ENCODE data around the gene RPS6KA5. TPM values are rescaled to one million over a fixed set of nuclear protein-coding genes. Genes with fewer than 3 reads are reported as not detected.

RPS6KA5 gene
- total RNA-seq, 2 donors from 2014 or later = 30.0 to 46.2 TPM

DNA sequence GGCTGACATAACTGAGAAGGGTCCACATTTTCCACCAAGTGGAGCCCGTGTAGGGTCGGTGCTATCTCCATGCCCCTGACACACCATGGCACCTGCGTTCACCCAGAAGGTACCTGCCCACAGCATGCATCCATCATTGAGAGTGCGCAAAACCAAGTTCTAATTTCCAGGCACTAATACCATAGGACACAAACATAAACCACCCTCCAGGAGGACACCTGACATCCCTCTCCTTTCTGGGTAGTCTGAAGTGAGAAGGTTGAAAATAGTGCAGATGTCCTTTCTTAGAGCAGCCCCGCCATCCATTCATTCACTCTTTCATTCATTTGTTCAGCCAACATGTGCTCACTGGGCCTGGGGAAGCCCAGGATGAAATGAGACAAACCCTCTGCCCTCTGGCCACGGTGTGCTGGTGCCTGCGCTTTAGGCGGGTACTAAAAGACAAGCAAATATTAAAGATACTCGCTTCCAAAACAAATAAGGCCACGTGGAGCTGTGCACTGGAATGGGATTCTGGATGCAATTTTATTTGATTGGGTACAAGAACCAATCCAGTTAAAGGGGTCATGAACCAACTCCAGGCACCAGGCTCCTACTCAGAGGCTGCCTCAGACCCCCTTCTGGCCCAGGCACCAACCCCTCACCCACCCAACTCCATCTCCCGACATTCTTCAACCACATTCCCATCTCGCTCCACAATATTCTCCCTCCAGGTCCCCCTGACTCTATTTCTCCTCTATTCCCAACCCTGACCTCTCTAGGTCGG lies 245.5 kb downstream of the RPS6KA5 start:
- Mint-ChIP-seq H3K4me1 (no peaks in the 10 kb centered on the region), H3K4me3 (peak overlapping the region; percentile 54), H3K27ac (no peak overlapping the region), H3K9me3 (no peaks in the 10 kb centered on the region), H3K27me3 (peaks cover 3% of the 10 kb centered on the region), H3K36me3 (ENCODE audit: low read depth) (no peaks in the 10 kb centered on the region)
- ATAC-seq (replicated peaks) = no peak

DNA sequence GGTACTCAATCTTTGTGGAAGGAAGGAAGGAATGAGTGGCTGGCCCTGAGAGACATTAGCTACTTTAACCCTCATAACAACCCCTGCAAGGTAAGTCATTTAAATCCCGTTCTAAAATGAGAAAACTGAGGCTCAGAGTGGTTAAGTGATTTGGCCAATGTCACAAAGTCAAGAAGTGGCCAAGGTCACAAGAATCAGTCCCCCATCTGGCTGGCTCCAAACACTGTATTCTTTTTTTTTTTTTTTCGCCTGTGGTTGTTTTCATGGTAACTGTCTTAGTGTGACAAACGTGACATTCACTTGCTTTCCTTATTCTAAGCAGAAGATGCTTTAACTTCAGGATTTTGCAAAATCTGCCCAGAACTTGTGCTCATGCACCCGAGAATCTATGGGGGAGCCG lies 247.0 kb downstream of the RPS6KA5 start:
- H3K27ac Mint-ChIP-seq = no peak overlapping the region

DNA sequence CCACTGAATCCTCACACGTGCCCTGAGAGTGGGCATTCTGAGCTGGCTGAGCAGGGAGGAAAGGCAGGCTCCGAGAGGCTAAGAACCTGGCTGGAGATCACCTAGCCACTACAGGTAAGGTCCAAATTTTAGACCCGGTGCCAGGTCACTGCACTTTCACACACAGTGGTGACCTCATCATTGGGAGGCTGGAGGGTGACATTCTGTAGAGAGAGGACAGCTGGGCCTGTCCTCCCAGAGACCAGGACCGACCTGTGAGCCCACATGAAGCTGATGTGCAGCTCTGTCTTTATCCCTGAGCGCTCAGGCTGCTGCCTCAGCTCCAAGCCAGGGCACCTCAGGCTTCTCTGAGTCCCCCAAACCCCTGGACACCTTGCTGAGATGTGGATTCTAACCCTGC lies 248.3 kb downstream of the RPS6KA5 start:
- Mint-ChIP-seq H3K27me3 (peaks cover 3% of the 10 kb centered on the region), H3K4me1 (no peaks in the 10 kb centered on the region), H3K27ac (no peak overlapping the region), H3K36me3 (ENCODE audit: low read depth) (no peaks in the 10 kb centered on the region), H3K4me3 (no peak overlapping the region), H3K9me3 (no peaks in the 10 kb centered on the region)
- no peak for ATAC-seq (replicated peaks)

More for the DNA sequence above, 247.0 kb downstream of the RPS6KA5 start:
- Mint-ChIP-seq H3K4me3 (no peak overlapping the region), H3K36me3 (ENCODE audit: low read depth) (no peaks in the 10 kb centered on the region), H3K9me3 (no peaks in the 10 kb centered on the region), H3K4me1 (no peaks in the 10 kb centered on the region), H3K27me3 (peaks cover 3% of the 10 kb centered on the region)
- no peak for ATAC-seq (replicated peaks)

DNA sequence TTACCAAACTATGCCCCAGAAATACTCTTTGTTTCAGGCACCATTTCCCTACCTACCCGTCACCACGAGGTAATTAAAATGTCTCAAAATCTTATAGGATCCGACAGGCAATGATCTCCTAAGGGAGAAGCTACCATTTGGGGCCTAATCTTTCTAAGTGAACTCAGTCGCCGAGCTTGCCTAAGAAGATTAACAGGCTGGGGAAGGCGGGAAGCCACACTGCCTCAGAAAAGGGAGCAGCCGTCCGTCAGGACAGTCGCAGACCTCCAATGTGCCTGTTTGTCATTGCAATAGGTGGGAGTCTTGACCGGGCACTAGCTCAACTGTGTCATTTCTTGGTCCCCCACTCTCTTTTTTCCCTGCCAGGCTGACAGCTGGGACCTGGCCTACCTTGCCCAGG lies 248.8 kb downstream of the RPS6KA5 start:
- no peak for ATAC-seq (replicated peaks)
- H3K27ac Mint-ChIP-seq = no peak overlapping the region
- no peaks in the 10 kb centered on the region for H3K36me3 Mint-ChIP-seq (ENCODE audit: low read depth)
- H3K4me1 Mint-ChIP-seq = no peaks in the 10 kb centered on the region
- no peaks in the 10 kb centered on the region for H3K9me3 Mint-ChIP-seq
- peaks cover 3% of the 10 kb centered on the region for H3K27me3 Mint-ChIP-seq
- H3K4me3 Mint-ChIP-seq = no peak overlapping the region

- no peaks in the 10 kb centered on the region for H3K9me3 Mint-ChIP-seq
- peaks cover 3% of the 10 kb centered on the region for H3K27me3 Mint-ChIP-seq
- H3K27ac Mint-ChIP-seq = no peak overlapping the region
- no peak for ATAC-seq (replicated peaks)
- no peaks in the 10 kb centered on the region for H3K4me1 Mint-ChIP-seq
- no peak overlapping the region for H3K4me3 Mint-ChIP-seq
- H3K36me3 Mint-ChIP-seq (ENCODE audit: low read depth) = no peaks in the 10 kb centered on the region
Measured at GRCh38 chr14:90810806-90811205, 249.6 kb downstream of the RPS6KA5 start.

DNA sequence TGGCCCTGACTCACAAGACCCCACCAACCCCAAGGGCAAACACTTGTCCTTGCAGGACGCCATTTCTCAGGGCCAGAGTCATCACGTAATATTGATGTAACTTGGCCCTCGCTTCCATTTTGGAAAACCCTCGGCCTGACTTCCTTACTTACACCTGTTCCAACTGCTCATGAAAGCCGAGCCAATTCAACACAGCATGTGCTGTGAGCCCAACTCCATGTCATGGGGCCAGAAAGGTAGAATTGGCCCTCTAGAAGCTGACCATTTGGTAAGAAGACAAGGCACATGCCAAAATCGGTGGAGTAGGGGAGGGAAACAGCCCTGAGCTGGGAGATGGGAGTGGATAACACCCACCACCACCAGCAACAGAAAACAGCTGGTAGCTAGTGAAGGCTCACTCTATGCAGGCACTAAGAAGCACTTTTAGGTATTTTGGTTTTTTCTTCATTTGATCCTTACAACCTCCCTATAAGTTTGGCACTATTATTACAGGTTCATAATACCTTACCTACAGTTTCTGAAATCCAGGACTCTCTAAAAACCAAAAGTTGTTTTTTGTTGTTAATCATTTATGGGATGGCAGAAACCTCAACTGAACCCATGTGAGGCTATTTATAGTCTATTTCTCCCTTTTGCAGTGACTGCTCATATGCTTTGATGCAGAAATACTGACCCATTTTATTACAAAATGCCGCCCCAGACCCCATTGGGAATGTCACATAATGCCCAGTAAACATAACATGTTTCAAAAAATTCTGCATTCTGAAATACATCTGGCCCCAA lies 250.7 kb downstream of the RPS6KA5 start:
- Mint-ChIP-seq H3K4me1 (no peaks in the 10 kb centered on the region), H3K27me3 (no peaks in the 10 kb centered on the region), H3K9me3 (no peaks in the 10 kb centered on the region), H3K36me3 (ENCODE audit: low read depth) (no peaks in the 10 kb centered on the region), H3K4me3 (no peak overlapping the region), H3K27ac (no peak overlapping the region)
- no peak for ATAC-seq (replicated peaks)

DNA sequence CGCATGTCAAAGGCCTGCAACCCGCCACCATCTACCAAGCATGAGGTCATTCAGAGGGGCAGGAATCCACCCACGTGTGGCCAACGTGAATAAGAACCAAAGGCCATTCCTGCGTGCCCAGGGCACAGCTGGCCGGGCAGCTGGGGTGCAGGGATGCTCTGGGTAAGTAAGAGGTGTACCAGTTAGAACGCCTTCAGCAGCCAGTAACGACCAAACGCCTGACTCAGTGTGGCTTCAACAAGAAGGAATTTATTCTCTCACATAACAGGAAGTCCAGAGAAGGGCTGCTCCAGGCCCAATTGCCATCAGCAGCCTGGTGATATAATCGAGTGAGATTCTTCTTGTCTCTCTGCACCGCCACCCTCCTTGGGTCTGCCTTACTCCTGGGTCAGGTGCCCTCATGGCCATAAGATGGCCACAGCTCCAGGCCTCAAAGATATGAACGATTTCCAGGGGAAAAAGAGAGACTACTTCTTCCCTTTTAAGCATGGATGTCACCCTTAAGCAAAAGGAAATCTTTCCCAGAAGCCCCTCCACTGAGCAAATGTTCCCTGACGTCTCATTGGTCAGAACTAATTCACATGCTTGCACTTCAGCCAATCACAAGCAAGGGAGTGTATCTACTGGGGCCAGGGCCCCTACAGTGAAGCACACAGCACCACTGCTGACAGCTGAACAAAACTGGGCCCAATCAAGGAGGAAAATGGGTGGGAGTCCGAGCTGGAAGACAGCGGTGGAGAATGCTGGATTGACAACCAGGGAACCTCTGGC lies 251.5 kb downstream of the RPS6KA5 start:
- Mint-ChIP-seq H3K4me3 (no peak overlapping the region), H3K4me1 (no peaks in the 10 kb centered on the region), H3K27me3 (no peaks in the 10 kb centered on the region), H3K27ac (no peak overlapping the region), H3K9me3 (no peaks in the 10 kb centered on the region), H3K36me3 (ENCODE audit: low read depth) (no peaks in the 10 kb centered on the region)
- no peak for ATAC-seq (replicated peaks)

GRCh38 chr14:90807060-90807459 lies 253.4 kb downstream of the RPS6KA5 start:
- no peaks in the 10 kb centered on the region for H3K4me1 Mint-ChIP-seq
- H3K4me3 Mint-ChIP-seq = no peak overlapping the region
- H3K27me3 Mint-ChIP-seq = no peaks in the 10 kb centered on the region
- no peaks in the 10 kb centered on the region for H3K9me3 Mint-ChIP-seq
- no peak overlapping the region for H3K27ac Mint-ChIP-seq
- no peak for ATAC-seq (replicated peaks)
- no peaks in the 10 kb centered on the region for H3K36me3 Mint-ChIP-seq (ENCODE audit: low read depth)

DNA sequence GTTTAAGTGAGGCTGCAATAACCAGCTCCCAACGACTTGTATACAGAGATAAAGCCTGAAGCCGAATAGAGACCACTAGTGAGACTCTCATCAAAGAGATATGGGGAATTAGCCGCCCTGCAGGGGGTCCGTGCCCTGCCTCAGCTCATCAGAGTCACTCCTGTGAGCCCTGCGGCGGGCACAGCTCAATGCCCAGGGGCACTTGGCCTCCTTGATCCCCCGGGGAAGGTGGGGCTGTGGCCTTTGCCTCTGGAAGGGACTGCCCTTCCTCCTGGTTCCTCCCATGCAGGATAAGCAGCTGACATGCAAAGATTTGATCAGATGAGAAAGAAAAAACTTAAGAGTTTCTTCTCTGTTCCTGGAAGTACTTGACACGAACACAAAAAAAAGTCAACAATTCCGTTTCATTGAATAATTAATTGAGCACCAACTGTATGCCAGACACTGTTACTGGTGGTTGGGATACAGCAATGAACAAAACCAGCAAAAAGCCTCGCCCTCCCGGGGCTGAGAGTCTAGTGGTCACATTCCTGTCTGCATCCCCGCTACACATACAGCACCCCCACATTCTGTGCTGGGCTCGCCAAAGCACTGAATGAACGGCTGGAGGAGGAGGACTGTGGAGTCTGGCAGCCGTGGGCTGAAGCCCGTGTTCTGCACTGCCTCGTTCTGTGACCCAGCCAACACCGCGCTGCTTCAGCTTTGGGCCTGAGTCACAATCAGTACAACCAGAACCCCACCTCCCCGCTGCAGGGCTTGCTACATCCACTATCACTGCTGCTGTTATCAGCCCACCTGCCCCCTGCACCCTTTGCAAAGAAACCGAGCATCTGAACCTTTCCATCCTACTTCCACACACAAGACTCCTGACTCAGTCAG lies 254.5 kb downstream of the RPS6KA5 start:
- Mint-ChIP-seq H3K36me3 (ENCODE audit: low read depth) (no peaks in the 10 kb centered on the region), H3K4me3 (no peak overlapping the region), H3K27me3 (no peaks in the 10 kb centered on the region), H3K4me1 (peaks cover 5% of the 10 kb centered on the region), H3K27ac (no peak overlapping the region), H3K9me3 (no peaks in the 10 kb centered on the region)
- ATAC-seq (replicated peaks) = no peak

DNA sequence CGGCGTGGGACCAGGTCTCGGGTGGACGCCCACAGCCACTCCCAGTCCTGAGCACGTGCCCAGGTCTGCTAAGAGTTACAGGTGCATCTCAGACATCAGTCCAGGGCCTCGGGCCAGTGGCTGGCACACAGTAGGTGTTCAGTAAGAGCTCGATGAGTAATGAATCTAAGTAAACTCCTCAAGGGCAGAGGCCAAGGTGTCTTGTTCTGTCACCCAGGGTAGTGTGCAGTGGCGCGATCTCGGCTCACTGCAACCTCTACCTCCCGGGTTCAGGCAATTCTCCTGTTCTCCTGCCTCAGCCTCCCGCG lies 255.4 kb downstream of the RPS6KA5 start:
- H3K4me3 Mint-ChIP-seq = no peak overlapping the region
- H3K4me1 Mint-ChIP-seq = peaks cover 5% of the 10 kb centered on the region
- ATAC-seq (replicated peaks) = no peak
- H3K27me3 Mint-ChIP-seq = no peaks in the 10 kb centered on the region
- H3K27ac Mint-ChIP-seq = no peak overlapping the region
- no peaks in the 10 kb centered on the region for H3K9me3 Mint-ChIP-seq
- no peaks in the 10 kb centered on the region for H3K36me3 Mint-ChIP-seq (ENCODE audit: low read depth)

DNA sequence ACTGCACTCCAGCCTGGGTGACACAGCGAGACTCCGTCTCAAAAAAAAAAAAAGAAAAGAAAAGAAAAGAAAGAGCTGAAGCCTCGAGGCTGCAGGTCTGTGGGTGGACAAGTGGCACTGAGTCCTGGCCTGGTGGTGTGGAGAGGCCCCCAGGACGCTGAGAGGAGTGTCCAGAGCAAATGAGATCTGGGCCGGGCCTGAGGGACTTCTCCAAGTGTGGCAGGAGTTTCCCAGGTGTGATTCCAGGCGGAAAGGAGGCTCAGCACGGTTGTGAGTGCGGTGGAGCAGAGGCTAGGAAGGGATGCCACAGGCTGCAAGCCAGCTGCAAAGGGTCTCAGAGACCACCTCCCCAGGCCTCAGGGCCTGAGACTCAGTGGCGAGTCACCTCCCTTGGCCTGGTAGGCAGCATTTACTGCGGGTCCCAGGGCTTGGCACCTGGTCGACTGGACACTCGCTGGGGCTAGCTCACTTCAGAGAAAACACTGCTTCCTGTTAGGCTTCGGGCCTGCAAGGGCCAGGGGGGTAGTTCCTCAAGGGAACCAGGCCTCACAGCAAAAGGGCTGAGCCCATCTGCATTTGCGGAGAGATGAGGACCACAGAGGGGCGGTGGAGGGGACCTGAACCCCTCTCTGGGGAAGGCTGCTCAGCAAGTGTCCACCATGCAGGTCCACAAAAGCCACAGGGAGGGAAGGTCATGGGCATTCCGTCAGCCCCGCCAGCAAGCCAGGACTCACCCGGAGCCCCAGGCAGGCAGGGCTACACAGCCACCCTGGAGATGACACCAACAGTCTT lies 256.0 kb downstream of the RPS6KA5 start:
- Mint-ChIP-seq H3K36me3 (ENCODE audit: low read depth) (no peaks in the 10 kb centered on the region), H3K4me1 (peaks cover 5% of the 10 kb centered on the region), H3K9me3 (no peaks in the 10 kb centered on the region), H3K4me3 (no peak overlapping the region), H3K27ac (no peak overlapping the region), H3K27me3 (no peaks in the 10 kb centered on the region)
- ATAC-seq (replicated peaks) = no peak

- Mint-ChIP-seq H3K4me1 (peaks cover 5% of the 10 kb centered on the region), H3K9me3 (no peaks in the 10 kb centered on the region), H3K36me3 (ENCODE audit: low read depth) (no peaks in the 10 kb centered on the region), H3K27me3 (no peaks in the 10 kb centered on the region), H3K27ac (no peak overlapping the region), H3K4me3 (no peak overlapping the region)
- no peak for ATAC-seq (replicated peaks)
Measured at GRCh38 chr14:90803249-90803648, 257.2 kb downstream of the RPS6KA5 start.

- no peak for ATAC-seq (replicated peaks)
- Mint-ChIP-seq H3K27me3 (no peaks in the 10 kb centered on the region), H3K27ac (no peak overlapping the region), H3K9me3 (no peaks in the 10 kb centered on the region), H3K4me1 (peaks cover 5% of the 10 kb centered on the region), H3K36me3 (ENCODE audit: low read depth) (no peaks in the 10 kb centered on the region), H3K4me3 (no peak overlapping the region)
Measured at GRCh38 chr14:90799420-90799819, 261.0 kb downstream of the RPS6KA5 start.
